GM23338 (cell line): ENCODE data around the gene SLC52A1. TPM values are rescaled to one million over a fixed set of nuclear protein-coding genes. Genes with fewer than 3 reads are reported as not detected.
A peak's percentile ranks its signal among the peaks of the same experiment; 100 is the strongest.

Experiments used
- ATAC-seq: fragments of 200-7000 bp; cut with Tn5 transposase; 3 replicates; pipeline ENCODE4 v1.9.1; 2020
- DNase-seq: peaks from one replicate; pipeline ENCODE4 v3.0.0-alpha.2; 2015; ENCODE audit warnings: low spot score
- H2AFZ ChIP-seq: fragments of 200-600 bp; sonication (generic); 2 replicates; pipeline ENCODE4 v1.8.0; 2016; ENCODE audit warnings: antibody characterized with exemption, mild to moderate bottlenecking, moderate library complexity
- H3F3A ChIP-seq: fragments of 200-600 bp; sonication (generic); replicated peaks from 2 replicates; pipeline ENCODE4 v1.8.0; 2017; ENCODE audit warnings: antibody characterized with exemption, mixed run types, low read depth
- H3K27ac ChIP-seq: fragments of 200-600 bp; sonication (generic); 2 replicates; pipeline ENCODE4 v1.6.1; 2016; ENCODE audit warnings: low read depth
- H3K27me3 ChIP-seq: fragments of 200-600 bp; sonication (generic); 2 replicates; pipeline ENCODE4 v1.8.0; 2016; ENCODE audit warnings: mild to moderate bottlenecking, mixed run types, moderate library complexity; ENCODE audit not compliant: insufficient read depth
- H3K36me3 ChIP-seq: fragments of 200-600 bp; sonication (generic); 2 replicates; pipeline ENCODE4 v1.8.0; 2016; ENCODE audit warnings: mild to moderate bottlenecking; ENCODE audit not compliant: insufficient read depth
- H3K4me1 ChIP-seq: fragments of 200-600 bp; sonication (generic); 2 replicates; pipeline ENCODE4 v1.8.0; 2016; ENCODE audit warnings: mild to moderate bottlenecking, moderate library complexity; ENCODE audit not compliant: insufficient read depth
- H3K4me2 ChIP-seq: fragments of 200-600 bp; sonication (generic); 2 replicates; pipeline ENCODE4 v1.7.1; 2017; ENCODE audit warnings: mixed run types
- H3K4me3 ChIP-seq: fragments of 200-600 bp; sonication (generic); 2 replicates; pipeline ENCODE4 v1.6.1; 2016; ENCODE audit warnings: mixed run types
- H3K79me2 ChIP-seq: fragments of 200-600 bp; sonication (generic); replicated peaks from 2 replicates; pipeline ENCODE4 v1.8.0; 2017; ENCODE audit warnings: mild to moderate bottlenecking; ENCODE audit not compliant: insufficient read depth
- H3K9me2 ChIP-seq: fragments of 200-600 bp; sonication (generic); 2 replicates; pipeline ENCODE4 v1.8.0; 2017; ENCODE audit not compliant: insufficient read depth
- H4K20me1 ChIP-seq: fragments of 200-600 bp; sonication (generic); replicated peaks from 2 replicates; pipeline ENCODE4 v1.8.0; 2017; ENCODE audit warnings: mild to moderate bottlenecking; ENCODE audit not compliant: insufficient read depth
- H3K27ac Mint-ChIP-seq: 2 replicates; pipeline ENCODE4 v1.8.0; 2020; ENCODE audit warnings: inconsistent platforms, mild to moderate bottlenecking, moderate library complexity, mixed read lengths
- H3K27me3 Mint-ChIP-seq: 3 replicates; pipeline ENCODE4 v1.8.0; 2022; ENCODE audit warnings: low read depth, mild to moderate bottlenecking, moderate library complexity, mixed read lengths, inconsistent platforms; ENCODE audit not compliant: insufficient read depth, poor library complexity
- H3K36me3 Mint-ChIP-seq: 3 replicates; pipeline ENCODE4 v1.8.0; 2021; ENCODE audit warnings: low read depth, mild to moderate bottlenecking, inconsistent platforms, moderate library complexity, mixed read lengths
- H3K4me1 Mint-ChIP-seq: 3 replicates; pipeline ENCODE4 v1.8.0; 2020; ENCODE audit warnings: mild to moderate bottlenecking, inconsistent platforms, mixed read lengths
- H3K4me3 Mint-ChIP-seq: 3 replicates; pipeline ENCODE4 v1.8.0; 2021; ENCODE audit warnings: moderate library complexity, mild to moderate bottlenecking, inconsistent platforms, mixed read lengths
- H3K9me3 Mint-ChIP-seq: 3 replicates; pipeline ENCODE4 v1.8.0; 2020; ENCODE audit warnings: moderate library complexity, mild to moderate bottlenecking, inconsistent platforms, mixed read lengths
- CREB1 ChIP-seq: fragments of 250-450 bp; sonication (Bioruptor Pico); IDR thresholded peaks from 2 replicates; pipeline ENCODE4 v1.5.0; 2020; ENCODE audit warnings: low read depth, mild to moderate bottlenecking, moderate library complexity
- CTCF ChIP-seq, 2 experiments: fragments of 200-600 bp in 1 of 2; sonication (generic) in 1 of 2; conservative IDR thresholded peaks; 2 replicates each; pipeline versions ENCODE4 v1.5.1 to v1.6.1; 2016 to 2017; ENCODE audit warnings: antibody characterized with exemption in 2 of 2, low read depth in 2 of 2, mild to moderate bottlenecking in 2 of 2, moderate library complexity in 1 of 2
- ETS1 ChIP-seq: IDR thresholded peaks from 2 replicates; pipeline ENCODE4 v1.6.1; 2016; ENCODE audit warnings: antibody characterized with exemption
- EZH2 ChIP-seq: fragments of 200-600 bp; sonication (generic); IDR thresholded peaks from one replicate; pipeline ENCODE4 v1.8.0; 2017; ENCODE audit warnings: antibody characterized with exemption, mild to moderate bottlenecking, low read depth; ENCODE audit not compliant: unreplicated experiment
- STAT1 ChIP-seq: IDR thresholded peaks from one replicate; pipeline ENCODE4 v1.6.1; 2016; ENCODE audit warnings: antibody characterized with exemption; ENCODE audit not compliant: unreplicated experiment
- ZNF114 ChIP-seq: fragments of 250-450 bp; sonication (Bioruptor Pico); IDR thresholded peaks from 2 replicates; pipeline ENCODE4 v1.5.0; 2020; ENCODE audit warnings: mild to moderate bottlenecking, moderate library complexity
- ZNF331 ChIP-seq: fragments of 250-450 bp; sonication (Bioruptor Pico); IDR thresholded peaks from 2 replicates; pipeline ENCODE4 v1.5.0; 2020; ENCODE audit warnings: low read depth, mild to moderate bottlenecking, moderate library complexity
- polyA plus RNA-seq: library from polyadenylated mRNA; unstranded; fragments of >200 nt; fragmentation: Nextera tagmentation; extraction: Ambion mirVana; gene quantifications from 2 replicates; pipeline ENCODE4 v1.2.1, GENCODE V29; 2016
- total RNA-seq: library from RNA; depleted of rRNA; stranded (reverse); fragments of >200 nt; shearing (Covaris generic); gene quantifications from 2 replicates; pipeline ENCODE4 v1.2.3, GENCODE V29; 2014

SLC52A1 gene
- total and polyA plus RNA-seq, 2 experiments from 2014 or later: 0.21 to 0.63 TPM

- TF ChIP-seq CTCF (conservative IDR thresholded peaks at IDR 0.05; ENCODE audit: low read depth in 2 of 2): no peak
- no peak for TF ChIP-seq STAT1
- no peak for TF ChIP-seq ETS1
- no peak for TF ChIP-seq ZNF331 (CRISPR knock-in tag)
- no peak for TF ChIP-seq CREB1 (CRISPR knock-in tag)
Observed at GRCh38 chr17:5024604-5025003, 10.6 kb downstream of the SLC52A1 start (continued).

GRCh38 chr17:5023588-5024147 lies 11.6 kb downstream of the SLC52A1 start:
- Mint-ChIP-seq H3K27ac (no peak overlapping the region), H3K36me3 (peaks cover 44% of the 10 kb centered on the region), H3K9me3 (no peaks in the 10 kb centered on the region), H3K27me3 (peaks cover 2% of the 10 kb centered on the region), H3K4me3 (no peak overlapping the region), H3K4me1 (no peaks in the 10 kb centered on the region)
- Histone ChIP-seq H3K4me3 (no peak overlapping the region), H3F3A (no peaks in the 10 kb centered on the region), H3K4me2 (no peak overlapping the region), H3K4me1 (no peaks in the 10 kb centered on the region), H3K36me3 (peaks cover 4% of the 10 kb centered on the region; the same call in 1 of the 2 replicates), H3K27ac (no peak overlapping the region), H4K20me1 (peaks cover 6% of the 10 kb centered on the region; the same call in 1 of the 2 replicates), H3K79me2 (no peaks in the 10 kb centered on the region), H3K27me3 (no peaks in the 10 kb centered on the region), H2AFZ (no peak overlapping the region), H3K9me2 (no peaks in the 10 kb centered on the region)
- ATAC-seq (no peak), DNase-seq (no peak)
- TF ChIP-seq EZH2 (no peak), ETS1 (no peak), ZNF114 (CRISPR knock-in tag) (no peak)

GRCh38 chr17:5022171-5022711 lies 13.0 kb downstream of the SLC52A1 start:
- peaks cover 4% of the 10 kb centered on the region; the same call in 1 of the 2 replicates for H3K36me3 ChIP-seq
- no peak for DNase-seq
- H2AFZ ChIP-seq: no peak overlapping the region
- Mint-ChIP-seq H3K36me3 (peaks cover 46% of the 10 kb centered on the region), H3K4me3 (no peak overlapping the region), H3K9me3 (no peaks in the 10 kb centered on the region), H3K4me1 (no peaks in the 10 kb centered on the region), H3K27me3 (peaks cover 2% of the 10 kb centered on the region), H3K27ac (peak overlapping the region; percentile 67; the same call in 1 of the 2 replicates)
- no peak for TF ChIP-seq STAT1
- no peak overlapping the region for H3K4me3 ChIP-seq
- H3K9me2 ChIP-seq: no peaks in the 10 kb centered on the region
- peaks cover 6% of the 10 kb centered on the region; the same call in 1 of the 2 replicates for H4K20me1 ChIP-seq
- no peaks in the 10 kb centered on the region for H3K27me3 ChIP-seq
- H3K4me1 ChIP-seq: no peaks in the 10 kb centered on the region
- H3K79me2 ChIP-seq: no peaks in the 10 kb centered on the region
- no peak overlapping the region for H3K27ac ChIP-seq
- ATAC-seq: no peak
- H3F3A ChIP-seq: no peaks in the 10 kb centered on the region
- no peak overlapping the region for H3K4me2 ChIP-seq
